ENCODE measurements around the gene AGBL3.
"Not testable (repeated sequence)": the region's sequence is repeated elsewhere in the genome, so short reads cannot be mapped to it uniquely, and the experiment has no call there.

The AGBL3 gene

GRCh38 chr7:135023622-135024021 lies 37.3 kb downstream of the AGBL3 start:
- DNase-seq, result no peak
- in situ Hi-C loops (cut with MboI; ENCODE audit: low pct_unique_long_range_greater_than_20kb, low sequenced_read_pairs), result no loop called here

- in situ Hi-C loops (cut with MboI; ENCODE audit: low pct_unique_long_range_greater_than_20kb, low sequenced_read_pairs), result no loop called here
- DNase-seq, result no peak
These were observed 48.9 kb downstream of the AGBL3 start for GRCh38 chr7:135035252-135035651.

- DNase-seq; in situ Hi-C loops (cut with MboI; ENCODE audit: low pct_unique_long_range_greater_than_20kb, low sequenced_read_pairs): not testable (repeated sequence)
These were observed 80.7 kb downstream of the AGBL3 start for GRCh38 chr7:135067017-135067416.

GRCh38 chr7:135074096-135074495 lies 87.8 kb downstream of the AGBL3 start:
- in situ Hi-C loops (cut with MboI; ENCODE audit: low pct_unique_long_range_greater_than_20kb, low sequenced_read_pairs), result no loop called here
- DNase-seq, result no peak

- in situ Hi-C loops (cut with MboI; ENCODE audit: low pct_unique_long_range_greater_than_20kb, low sequenced_read_pairs), result no loop called here
- no peak for DNase-seq
These were observed 88.2 kb downstream of the AGBL3 start for GRCh38 chr7:135074531-135074930.

- in situ Hi-C loops (cut with MboI; ENCODE audit: low pct_unique_long_range_greater_than_20kb, low sequenced_read_pairs), result no loop called here
- no peak for DNase-seq
These were observed 89.4 kb downstream of the AGBL3 start for GRCh38 chr7:135075716-135076115.

GRCh38 chr7:135076882-135077281 lies 90.6 kb downstream of the AGBL3 start:
- DNase-seq, result no peak
- in situ Hi-C loops (cut with MboI; ENCODE audit: low pct_unique_long_range_greater_than_20kb, low sequenced_read_pairs), result no loop called here

GRCh38 chr7:135077642-135078041 lies 91.3 kb downstream of the AGBL3 start:
- in situ Hi-C loops (cut with MboI; ENCODE audit: low pct_unique_long_range_greater_than_20kb, low sequenced_read_pairs), result no loop called here
- DNase-seq, result no peak

GRCh38 chr7:135078051-135078450 lies 91.7 kb downstream of the AGBL3 start:
- in situ Hi-C loops (cut with MboI; ENCODE audit: low pct_unique_long_range_greater_than_20kb, low sequenced_read_pairs), result no loop called here
- DNase-seq, result no peak

GRCh38 chr7:135079068-135079467 lies 92.8 kb downstream of the AGBL3 start:
- DNase-seq, result no peak
- in situ Hi-C loops (cut with MboI; ENCODE audit: low pct_unique_long_range_greater_than_20kb, low sequenced_read_pairs), result no loop called here

GRCh38 chr7:135083005-135083404 lies 96.7 kb downstream of the AGBL3 start:
- in situ Hi-C loops (cut with MboI; ENCODE audit: low pct_unique_long_range_greater_than_20kb, low sequenced_read_pairs), result no loop called here
- no peak for DNase-seq

- DNase-seq, result no peak
- in situ Hi-C loops (cut with MboI; ENCODE audit: low pct_unique_long_range_greater_than_20kb, low sequenced_read_pairs), result no loop called here
These were observed 102.3 kb downstream of the AGBL3 start for GRCh38 chr7:135088566-135088965.

- in situ Hi-C loops (cut with MboI; ENCODE audit: low pct_unique_long_range_greater_than_20kb, low sequenced_read_pairs), result no loop called here
- DNase-seq, result no peak
These were observed 105.4 kb downstream of the AGBL3 start for GRCh38 chr7:135091717-135092116.

- in situ Hi-C loops (cut with MboI; ENCODE audit: low pct_unique_long_range_greater_than_20kb, low sequenced_read_pairs), result no loop called here
- no peak for DNase-seq
These were observed 108.3 kb downstream of the AGBL3 start for GRCh38 chr7:135094472-135095237.

GRCh38 chr7:135095450-135095849 lies 109.1 kb downstream of the AGBL3 start:
- in situ Hi-C loops (cut with MboI; ENCODE audit: low pct_unique_long_range_greater_than_20kb, low sequenced_read_pairs), result no loop called here
- no peak for DNase-seq

- in situ Hi-C loops (cut with MboI; ENCODE audit: low pct_unique_long_range_greater_than_20kb, low sequenced_read_pairs), result no loop called here
- no peak for DNase-seq
These were observed 112.1 kb downstream of the AGBL3 start for GRCh38 chr7:135098391-135098790.

- in situ Hi-C loops (cut with MboI; ENCODE audit: low pct_unique_long_range_greater_than_20kb, low sequenced_read_pairs), result no loop called here
- DNase-seq, result no peak
These were observed 114.5 kb downstream of the AGBL3 start for GRCh38 chr7:135100856-135101255.

GRCh38 chr7:135102372-135102771 lies 116.1 kb downstream of the AGBL3 start:
- no peak for DNase-seq
- in situ Hi-C loops (cut with MboI; ENCODE audit: low pct_unique_long_range_greater_than_20kb, low sequenced_read_pairs), result no loop called here

GRCh38 chr7:135109562-135109961 lies 123.3 kb downstream of the AGBL3 start:
- in situ Hi-C loops (cut with MboI; ENCODE audit: low pct_unique_long_range_greater_than_20kb, low sequenced_read_pairs), result no loop called here
- no peak for DNase-seq

GRCh38 chr7:135109976-135110375 lies 123.7 kb downstream of the AGBL3 start:
- in situ Hi-C loops (cut with MboI; ENCODE audit: low pct_unique_long_range_greater_than_20kb, low sequenced_read_pairs), result no loop called here
- DNase-seq, result no peak

- in situ Hi-C loops (cut with MboI; ENCODE audit: low pct_unique_long_range_greater_than_20kb, low sequenced_read_pairs), result no loop called here
- DNase-seq, result no peak
These were observed 125.1 kb downstream of the AGBL3 start for GRCh38 chr7:135111379-135111778.
